NCI-H1048 (cell line): ENCODE data around the gene GALK2.
"Not testable (repeated sequence)": the region's sequence is repeated elsewhere in the genome, so short reads cannot be mapped to it uniquely, and the experiment has no call there.

ENCODE experiments used
- DNase-seq: peaks from one replicate; lab custom pipeline; 2025; lab: John Stamatoyannopoulos, UW

GALK2 gene

DNA sequence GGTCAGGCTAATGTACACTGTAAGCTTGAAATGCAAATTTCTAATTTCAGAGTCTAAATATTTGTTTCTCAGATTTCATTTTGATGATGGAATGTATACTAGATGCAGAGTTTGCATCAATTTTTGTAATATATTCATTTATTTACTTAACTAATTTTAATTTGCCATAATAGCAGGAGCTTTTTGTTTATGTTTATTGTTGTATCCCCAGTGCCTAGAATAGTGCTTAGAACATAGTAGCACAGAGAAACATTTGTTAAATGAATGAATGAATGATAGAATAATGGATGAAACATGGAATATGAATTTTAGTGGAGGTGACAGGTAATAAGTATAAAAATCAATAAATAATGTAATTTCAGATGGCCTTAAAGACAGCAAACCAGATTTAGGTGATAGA lies 5.2 kb upstream of the GALK2 start:
- no peak for DNase-seq

DNA sequence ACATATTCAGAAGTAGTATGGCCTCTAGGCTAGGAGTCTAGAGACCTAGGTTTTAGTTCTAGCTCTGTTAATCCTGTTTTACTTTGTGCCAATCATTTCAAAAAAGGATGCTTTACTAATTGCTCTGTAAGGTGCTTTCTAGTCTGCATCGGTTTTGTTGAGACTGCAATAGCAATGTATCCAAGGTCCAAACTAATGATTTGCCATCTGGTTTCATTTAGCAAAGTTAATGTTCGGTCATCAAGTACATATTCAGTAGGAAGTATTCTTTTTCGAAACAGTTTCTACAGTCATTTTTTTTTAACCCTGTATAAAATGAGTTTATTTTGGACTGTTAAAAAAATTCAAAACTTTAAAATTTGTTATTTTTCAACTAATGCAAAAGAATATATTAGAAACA lies 2.0 kb upstream of the GALK2 start:
- DNase-seq, result no peak

GRCh38 chr15:49171790-49172189 lies 1.7 kb downstream of the GALK2 start:
- no peak for DNase-seq

GRCh38 chr15:49174902-49175301 lies 4.9 kb downstream of the GALK2 start:
- no peak for DNase-seq

GRCh38 chr15:49175582-49176397 lies 5.7 kb downstream of the GALK2 start:
- DNase-seq, result not testable (repeated sequence)

GRCh38 chr15:49178497-49178896 lies 8.4 kb downstream of the GALK2 start:
- no peak for DNase-seq

GRCh38 chr15:49179433-49180190 lies 9.6 kb downstream of the GALK2 start:
- no peak for DNase-seq

DNA sequence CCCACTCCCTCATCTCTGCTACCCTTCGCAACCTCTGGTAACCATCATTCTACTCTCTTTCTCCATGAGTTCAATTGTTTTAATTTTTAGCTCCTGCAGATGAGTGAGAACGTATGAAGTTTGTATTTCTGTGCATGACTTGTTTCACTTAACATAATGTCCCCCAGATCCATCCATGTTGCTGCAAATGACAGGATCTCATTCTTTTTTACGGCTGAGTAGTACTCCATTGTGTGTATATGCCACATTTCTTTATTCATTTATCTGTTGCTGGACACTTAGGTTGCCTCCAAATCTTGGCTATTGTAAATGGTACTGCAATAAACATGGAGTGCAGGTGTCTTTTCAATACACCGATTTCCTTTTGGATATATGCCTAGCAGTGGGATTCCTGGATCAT lies 12.1 kb downstream of the GALK2 start:
- DNase-seq, result no peak

- DNase-seq, result not testable (repeated sequence)
Measured at GRCh38 chr15:49183741-49184140, 13.7 kb downstream of the GALK2 start.

GRCh38 chr15:49185473-49185872 lies 15.4 kb downstream of the GALK2 start:
- no peak for DNase-seq

GRCh38 chr15:49187549-49188245 lies 17.6 kb downstream of the GALK2 start:
- DNase-seq, result no peak

- DNase-seq, result no peak
Measured at GRCh38 chr15:49188933-49189332, 18.9 kb downstream of the GALK2 start.

GRCh38 chr15:49189631-49190030 lies 19.6 kb downstream of the GALK2 start:
- DNase-seq, result no peak

DNA sequence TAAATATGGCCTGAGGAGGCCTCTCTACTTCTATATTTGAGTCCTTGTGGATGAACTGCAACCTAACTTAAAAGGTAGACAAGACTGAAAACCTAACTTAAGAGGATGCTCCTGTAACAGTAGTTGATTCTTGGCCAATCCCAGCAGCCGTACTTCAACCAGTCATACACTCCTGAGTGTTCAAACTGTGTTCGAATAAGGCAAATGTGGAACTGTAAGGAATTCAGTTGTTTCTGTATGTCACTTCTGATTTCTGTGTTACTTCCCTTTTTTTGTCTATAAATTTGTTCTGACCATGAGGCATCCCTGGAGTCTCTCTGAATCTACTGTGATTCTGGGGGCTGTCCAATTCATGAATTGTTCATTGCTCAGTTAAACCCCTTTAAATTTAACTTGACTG lies 20.5 kb downstream of the GALK2 start:
- no peak for DNase-seq

GRCh38 chr15:49191892-49192291 lies 21.8 kb downstream of the GALK2 start:
- no peak for DNase-seq

DNA sequence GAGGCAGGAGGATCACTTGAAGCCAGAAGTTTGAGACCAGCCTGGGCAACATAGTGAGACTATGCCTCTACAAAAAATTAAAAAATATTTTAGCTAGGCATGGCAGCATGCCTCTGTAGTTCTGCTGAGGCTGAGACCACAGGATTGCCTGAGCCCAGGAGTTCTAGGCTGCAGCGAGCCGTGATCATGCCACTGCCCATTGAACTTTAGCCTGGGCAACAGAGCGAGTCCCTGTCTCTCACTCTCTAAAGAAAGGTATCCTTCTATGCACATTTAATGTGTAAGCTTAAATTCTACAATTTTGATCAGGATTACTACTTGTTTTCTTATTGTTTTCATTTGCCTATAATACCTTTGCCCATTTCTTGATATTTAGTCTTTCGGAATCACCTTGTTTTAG lies 26.8 kb downstream of the GALK2 start:
- DNase-seq, result no peak

- no peak for DNase-seq
Measured at GRCh38 chr15:49199666-49200065, 29.6 kb downstream of the GALK2 start.

GRCh38 chr15:49200347-49200746 lies 30.3 kb downstream of the GALK2 start:
- no peak for DNase-seq

GRCh38 chr15:49208102-49208501 lies 38.1 kb downstream of the GALK2 start:
- DNase-seq, result not testable (repeated sequence)

DNA sequence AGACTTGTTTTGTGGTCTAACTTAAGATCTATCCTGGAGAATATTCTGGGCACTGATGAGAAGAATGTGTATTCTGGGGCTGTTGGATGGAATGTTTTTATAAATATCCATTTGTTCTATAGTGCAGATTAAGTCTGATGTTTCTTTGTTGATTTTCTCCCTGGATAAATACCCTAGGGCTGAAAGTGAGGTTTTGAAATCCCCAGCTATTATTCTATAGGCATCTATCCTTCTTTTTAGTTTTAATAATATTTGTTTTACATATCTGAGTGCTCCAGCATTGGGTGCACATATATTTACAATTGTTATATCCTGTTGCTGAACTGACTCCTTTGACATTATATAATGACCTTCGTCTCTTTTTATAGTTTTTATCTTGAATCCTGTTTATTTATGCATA lies 42.9 kb downstream of the GALK2 start:
- no peak for DNase-seq

- no peak for DNase-seq
Measured at GRCh38 chr15:49215768-49216739, 46.0 kb downstream of the GALK2 start.
